GM23248 (cell line): ENCODE data around the gene MYO1A.

Experiments used
- EZH2 ChIP-seq: fragments of 200-600 bp; sonication (generic); IDR thresholded peaks from 2 replicates; pipeline ENCODE4 v1.6.1; 2018; ENCODE audit warnings: antibody characterized with exemption, mild to moderate bottlenecking; ENCODE audit not compliant: insufficient read depth, poor library complexity, severe bottlenecking
- EZH2phosphoT487 ChIP-seq: fragments of 200-600 bp; sonication (generic); IDR thresholded peaks from 2 replicates; pipeline ENCODE4 v1.6.1; 2018; ENCODE audit warnings: antibody characterized with exemption, moderate library complexity, mild to moderate bottlenecking, low read depth; ENCODE audit not compliant: insufficient read depth

DNA sequence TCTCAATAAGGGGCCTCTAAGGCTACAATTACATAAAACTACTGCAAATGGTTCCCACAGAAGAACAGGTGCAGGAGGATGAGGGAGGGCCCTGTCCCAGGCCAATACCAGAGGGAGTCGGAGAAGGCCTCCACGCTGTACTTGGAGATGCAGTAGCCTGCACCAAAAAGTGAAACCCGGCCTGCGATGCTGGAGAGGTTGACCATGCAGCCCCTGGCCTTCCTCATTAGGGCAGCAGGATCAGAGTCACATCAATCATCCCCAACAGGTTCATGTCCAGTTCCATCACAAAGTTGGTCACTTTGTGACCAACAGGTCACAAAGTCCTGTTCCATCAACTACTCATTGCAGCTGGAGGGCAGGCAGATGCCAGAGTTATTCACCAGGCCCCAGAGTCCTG, 66.5 kb downstream of the MYO1A start:
- TF ChIP-seq EZH2: no peak
- no peak for TF ChIP-seq EZH2phosphoT487
